Trophoblast cell (in vitro differentiated cells and primary cell): ENCODE measurements around the gene HIVEP3.

ENCODE experiments used
- DNase-seq, 2 donors: peaks; one replicate each; pipeline ENCODE4 v3.0.0-alpha.2; 2016
- H2AFZ ChIP-seq: 2 replicates; pipeline ENCODE4 v1.6.1; 2013; ENCODE audit warnings: low read length, moderate library complexity, mild to moderate bottlenecking; ENCODE audit not compliant: insufficient read depth, poor library complexity
- H2AK5ac ChIP-seq: 2 replicates; pipeline ENCODE4 v1.6.1; 2013; ENCODE audit warnings: mild to moderate bottlenecking, low read length
- H2BK120ac ChIP-seq: 2 replicates; pipeline ENCODE4 v1.6.1; 2013; ENCODE audit warnings: low read length, mild to moderate bottlenecking, moderate library complexity; ENCODE audit not compliant: insufficient read depth, poor library complexity
- H2BK12ac ChIP-seq: 2 replicates; pipeline ENCODE4 v1.6.1; 2013; ENCODE audit warnings: mild to moderate bottlenecking, low read length, moderate library complexity
- H2BK5ac ChIP-seq: 2 replicates; pipeline ENCODE4 v1.6.1; 2013; ENCODE audit warnings: low read length, low read depth, moderate library complexity, mild to moderate bottlenecking; ENCODE audit not compliant: poor library complexity
- H3K14ac ChIP-seq: 2 replicates; pipeline ENCODE4 v1.6.1; 2013; ENCODE audit warnings: mild to moderate bottlenecking, low read length
- H3K18ac ChIP-seq: 2 replicates; pipeline ENCODE4 v1.6.1; 2013; ENCODE audit warnings: mild to moderate bottlenecking, low read length
- H3K23ac ChIP-seq: 2 replicates; pipeline ENCODE4 v1.6.1; 2013; ENCODE audit warnings: low read length
- H3K27ac ChIP-seq: 2 replicates; pipeline ENCODE4 v1.5.1; 2013; ENCODE audit warnings: low read depth, mild to moderate bottlenecking, inconsistent platforms, low read length, moderate library complexity
- H3K27me3 ChIP-seq: 2 replicates; pipeline ENCODE4 v1.6.1; 2013; ENCODE audit warnings: inconsistent platforms, mild to moderate bottlenecking, low read length, moderate library complexity; ENCODE audit not compliant: insufficient read depth
- H3K36me3 ChIP-seq, 2 experiments: 1 replicate in 1 of 2; 2 replicates in 1 of 2; pipeline ENCODE4 v1.6.1; 2013; ENCODE audit warnings: low read length in 2 of 2, mild to moderate bottlenecking in 2 of 2, moderate library complexity in 1 of 2; ENCODE audit not compliant: insufficient read depth in 2 of 2, control insufficient read depth in 1 of 2
- H3K4ac ChIP-seq: 2 replicates; pipeline ENCODE4 v1.6.1; 2013; ENCODE audit warnings: low read depth, mild to moderate bottlenecking, low read length, moderate library complexity
- H3K4me1 ChIP-seq, 2 experiments: 1 replicate in 1 of 2; 2 replicates in 1 of 2; pipeline ENCODE4 v1.6.1; 2013; ENCODE audit warnings: low read length in 2 of 2, mild to moderate bottlenecking in 2 of 2, moderate library complexity in 1 of 2; ENCODE audit not compliant: insufficient read depth in 2 of 2, control insufficient read depth in 1 of 2
- H3K4me2 ChIP-seq: 2 replicates; pipeline ENCODE4 v1.6.1; 2013; ENCODE audit warnings: inconsistent platforms, mild to moderate bottlenecking, low read length, moderate library complexity
- H3K4me3 ChIP-seq: 2 replicates; pipeline ENCODE4 v1.5.1; 2013; ENCODE audit warnings: mild to moderate bottlenecking, low read depth, low read length, inconsistent platforms
- H3K79me1 ChIP-seq: one replicate; pipeline ENCODE4 v1.6.1; 2013; ENCODE audit warnings: low read length
- H3K79me2 ChIP-seq: 2 replicates; pipeline ENCODE4 v1.6.1; 2013; ENCODE audit warnings: low read length, mild to moderate bottlenecking; ENCODE audit not compliant: control insufficient read depth, insufficient read depth, poor library complexity
- H3K9ac ChIP-seq: 2 replicates; pipeline ENCODE4 v1.6.1; 2013; ENCODE audit warnings: mild to moderate bottlenecking, low read length
- H3K9me3 ChIP-seq: 2 replicates; pipeline ENCODE4 v1.6.1; 2013; ENCODE audit warnings: low read depth, mild to moderate bottlenecking, control low read depth, inconsistent platforms, low read length; ENCODE audit not compliant: insufficient read depth
- H4K12ac ChIP-seq: 2 replicates; pipeline ENCODE4 v1.6.1; 2013; ENCODE audit warnings: low read depth, mild to moderate bottlenecking, low read length, moderate library complexity
- H4K8ac ChIP-seq: 2 replicates; pipeline ENCODE4 v1.6.1; 2013; ENCODE audit warnings: low read depth, mild to moderate bottlenecking, low read length, moderate library complexity
- H4K91ac ChIP-seq: one replicate; pipeline ENCODE4 v1.6.1; 2013; ENCODE audit warnings: low read depth, mild to moderate bottlenecking, low read length, moderate library complexity
- WGBS: extraction: QIAGEN DNeasy Blood & Tissue Kit; methylation state at CpG from one replicate; pipeline ENCODE4 v1.1.7; 2013; ENCODE audit warnings: missing lambda C conversion rate; ENCODE audit not compliant: insufficient read length, insufficient coverage; ENCODE audit errors: extremely low coverage; 5-methylcytosine and 5-hydroxymethylcytosine counted together

HIVEP3 gene

DNA sequence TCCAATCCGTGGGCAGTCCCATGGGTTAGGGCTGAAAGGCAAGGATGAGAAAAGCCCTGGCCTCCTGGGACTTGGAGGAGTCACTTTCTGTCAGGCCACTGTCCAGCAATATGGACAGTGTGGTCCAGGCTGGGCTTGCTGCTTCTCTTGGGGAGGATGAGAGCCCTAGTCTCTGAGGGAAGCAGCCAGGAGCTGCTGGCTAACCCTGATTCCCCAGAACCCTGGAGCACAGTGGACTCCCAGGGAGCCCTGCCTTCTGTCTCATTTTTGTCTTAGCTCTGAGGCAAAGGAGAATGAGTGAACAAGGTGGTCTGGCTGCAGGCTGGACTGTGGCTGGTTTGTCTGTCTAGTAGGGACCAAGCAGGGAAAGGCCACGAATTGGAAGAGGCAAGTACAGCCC is 410.4 kb downstream of the HIVEP3 start:
- H3K9ac ChIP-seq: no peak overlapping the region
- no peak overlapping the region for H3K27ac ChIP-seq
- no peak overlapping the region for H3K4ac ChIP-seq
- no peaks in the 10 kb centered on the region for H3K36me3 ChIP-seq
- no peak overlapping the region for H3K4me3 ChIP-seq
- peaks cover 6 to 12% of the 10 kb centered on the region in 2 experiments for H3K4me1 ChIP-seq
- peak overlapping the region; percentile 25 for H2AK5ac ChIP-seq
- H3K4me2 ChIP-seq: no peak overlapping the region
- DNase-seq: no peak
- no peaks in the 10 kb centered on the region for H3K79me1 ChIP-seq
- no peaks in the 10 kb centered on the region for H3K79me2 ChIP-seq
- no peak overlapping the region for H3K18ac ChIP-seq
- H4K91ac ChIP-seq: no peak overlapping the region
- no peak overlapping the region for H2BK120ac ChIP-seq
- H3K23ac ChIP-seq: no peak overlapping the region
- H4K8ac ChIP-seq: no peak overlapping the region
- H3K9me3 ChIP-seq: no peaks in the 10 kb centered on the region
- H4K12ac ChIP-seq: no peak overlapping the region
- H3K14ac ChIP-seq: no peak overlapping the region
- no CpG with 5 or more reads among the region's 2 CpGs for WGBS
- no peak overlapping the region for H2BK5ac ChIP-seq
- no peaks in the 10 kb centered on the region for H3K27me3 ChIP-seq
- H2BK12ac ChIP-seq: no peak overlapping the region
- no peak overlapping the region for H2AFZ ChIP-seq

DNA sequence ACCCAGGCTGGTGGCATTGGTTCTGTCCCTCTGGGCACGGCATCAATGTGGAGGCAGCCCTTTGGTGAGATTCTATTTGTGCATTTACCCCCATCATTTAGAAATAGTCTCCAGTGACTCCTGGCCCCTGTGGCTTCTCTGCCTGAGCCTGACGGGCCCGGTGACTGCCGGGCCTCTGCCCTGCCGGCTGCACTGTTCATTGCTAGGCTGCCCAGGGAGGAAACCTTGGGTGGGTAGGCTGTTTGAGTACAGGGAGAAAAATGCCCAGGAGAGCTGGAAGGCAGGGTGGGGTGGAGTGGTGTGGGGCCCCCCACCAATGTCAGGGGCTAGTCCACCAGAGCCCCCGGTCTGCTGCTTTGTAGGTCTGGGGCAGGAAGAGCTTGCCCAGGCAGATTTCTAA is 410.9 kb downstream of the HIVEP3 start:
- Histone ChIP-seq H3K79me1 (no peaks in the 10 kb centered on the region), H4K91ac (no peak overlapping the region), H2AFZ (no peak overlapping the region), H3K4ac (no peak overlapping the region), H3K14ac (no peak overlapping the region), H3K18ac (no peak overlapping the region), H4K8ac (no peak overlapping the region), H3K4me3 (no peak overlapping the region), H2BK120ac (no peak overlapping the region), H3K9ac (no peak overlapping the region), H3K23ac (no peak overlapping the region), H3K4me1 (peaks cover 6 to 12% of the 10 kb centered on the region in 2 experiments), H4K12ac (no peak overlapping the region), H2BK12ac (no peak overlapping the region), H3K79me2 (no peaks in the 10 kb centered on the region), H3K4me2 (no peak overlapping the region), H2AK5ac (no peak overlapping the region), H3K27ac (no peak overlapping the region), H3K27me3 (no peaks in the 10 kb centered on the region), H3K9me3 (no peaks in the 10 kb centered on the region), H2BK5ac (no peak overlapping the region), H3K36me3 (no peaks in the 10 kb centered on the region)
- no CpG with 5 or more reads among the region's 6 CpGs for WGBS
- DNase-seq: no peak

DNA sequence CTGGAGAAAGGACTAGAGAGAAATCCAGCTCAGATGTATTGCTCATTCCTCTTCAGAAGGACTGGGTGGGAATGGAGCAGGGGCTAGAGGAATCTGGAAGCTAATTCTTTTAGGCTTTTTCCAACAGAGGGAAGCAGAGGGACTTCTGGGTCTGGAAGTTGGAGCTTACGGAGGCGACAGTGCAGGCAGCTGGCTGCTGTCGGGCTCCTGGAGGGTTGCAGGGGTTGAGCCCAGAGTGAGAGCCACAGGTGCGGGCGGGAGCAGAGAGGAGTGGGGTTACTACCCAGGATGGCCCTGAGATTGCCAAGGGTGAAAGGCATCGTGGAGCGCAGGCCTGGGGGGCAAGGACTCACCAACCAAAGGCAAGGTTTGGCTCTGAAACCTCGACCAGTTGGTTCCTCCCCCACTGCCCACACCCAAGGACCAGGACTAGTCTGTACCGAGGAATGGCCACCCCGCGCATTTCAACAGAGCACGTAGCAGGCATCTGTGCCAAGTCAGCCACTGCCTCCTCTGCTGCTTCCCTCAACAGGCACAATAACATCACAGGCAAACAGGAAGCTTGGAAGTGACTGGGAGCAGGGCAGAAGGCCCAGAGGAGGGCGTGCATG is 411.5 kb downstream of the HIVEP3 start:
- H2AFZ ChIP-seq: no peak overlapping the region
- H3K9ac ChIP-seq: no peak overlapping the region
- H3K27me3 ChIP-seq: no peaks in the 10 kb centered on the region
- no peak overlapping the region for H4K12ac ChIP-seq
- no peaks in the 10 kb centered on the region for H3K79me2 ChIP-seq
- no peak overlapping the region for H4K91ac ChIP-seq
- H3K36me3 ChIP-seq: no peaks in the 10 kb centered on the region
- no peak overlapping the region for H3K18ac ChIP-seq
- no peak for DNase-seq
- no CpG with 5 or more reads among the region's 13 CpGs for WGBS
- no peak overlapping the region for H3K4me2 ChIP-seq
- H3K14ac ChIP-seq: no peak overlapping the region
- H3K9me3 ChIP-seq: no peaks in the 10 kb centered on the region
- peaks cover 6 to 12% of the 10 kb centered on the region in 2 experiments for H3K4me1 ChIP-seq
- H3K23ac ChIP-seq: no peak overlapping the region
- no peak overlapping the region for H2BK5ac ChIP-seq
- H2BK120ac ChIP-seq: no peak overlapping the region
- no peak overlapping the region for H3K27ac ChIP-seq
- no peak overlapping the region for H2BK12ac ChIP-seq
- H2AK5ac ChIP-seq: peak overlapping the region; percentile 6
- H3K4me3 ChIP-seq: no peak overlapping the region
- no peak overlapping the region for H4K8ac ChIP-seq
- H3K4ac ChIP-seq: no peak overlapping the region
- no peaks in the 10 kb centered on the region for H3K79me1 ChIP-seq

GRCh38 chr1:41504114-41505035 is 414.3 kb downstream of the HIVEP3 start:
- no peak overlapping the region for H2AFZ ChIP-seq
- no peak overlapping the region for H3K4me3 ChIP-seq
- H3K9me3 ChIP-seq: no peaks in the 10 kb centered on the region
- no peaks in the 10 kb centered on the region for H3K79me2 ChIP-seq
- H2AK5ac ChIP-seq: no peak overlapping the region
- no peak overlapping the region for H2BK12ac ChIP-seq
- no peaks in the 10 kb centered on the region for H3K27me3 ChIP-seq
- H3K18ac ChIP-seq: no peak overlapping the region
- H3K79me1 ChIP-seq: peaks cover 2% of the 10 kb centered on the region
- peak overlapping the region; percentile 1 for H3K27ac ChIP-seq
- no peak overlapping the region for H3K4ac ChIP-seq
- peaks cover 18 to 21% of the 10 kb centered on the region in 2 experiments for H3K4me1 ChIP-seq
- H2BK120ac ChIP-seq: peak overlapping the region; percentile 1
- no peak overlapping the region for H3K14ac ChIP-seq
- H3K9ac ChIP-seq: no peak overlapping the region
- H4K8ac ChIP-seq: no peak overlapping the region
- no CpG with 5 or more reads among the region's 15 CpGs for WGBS
- H2BK5ac ChIP-seq: no peak overlapping the region
- H3K4me2 ChIP-seq: no peak overlapping the region
- peak; percentile 75 to 77 for DNase-seq
- no peak overlapping the region for H4K12ac ChIP-seq
- H3K36me3 ChIP-seq: no peaks in the 10 kb centered on the region
- no peak overlapping the region for H4K91ac ChIP-seq
- no peak overlapping the region for H3K23ac ChIP-seq
